GM18511 (cell line): Measurements from ENCODE around the gene FOXJ3.

ENCODE experiments used
- ATAC-seq: cut with Tn5 transposase; IDR thresholded peaks from one replicate; pipeline ENCODE4 v1.9.1; 2021; ENCODE audit warnings: mild to moderate bottlenecking, moderate library complexity; ENCODE audit not compliant: unreplicated experiment

FOXJ3 gene

DNA sequence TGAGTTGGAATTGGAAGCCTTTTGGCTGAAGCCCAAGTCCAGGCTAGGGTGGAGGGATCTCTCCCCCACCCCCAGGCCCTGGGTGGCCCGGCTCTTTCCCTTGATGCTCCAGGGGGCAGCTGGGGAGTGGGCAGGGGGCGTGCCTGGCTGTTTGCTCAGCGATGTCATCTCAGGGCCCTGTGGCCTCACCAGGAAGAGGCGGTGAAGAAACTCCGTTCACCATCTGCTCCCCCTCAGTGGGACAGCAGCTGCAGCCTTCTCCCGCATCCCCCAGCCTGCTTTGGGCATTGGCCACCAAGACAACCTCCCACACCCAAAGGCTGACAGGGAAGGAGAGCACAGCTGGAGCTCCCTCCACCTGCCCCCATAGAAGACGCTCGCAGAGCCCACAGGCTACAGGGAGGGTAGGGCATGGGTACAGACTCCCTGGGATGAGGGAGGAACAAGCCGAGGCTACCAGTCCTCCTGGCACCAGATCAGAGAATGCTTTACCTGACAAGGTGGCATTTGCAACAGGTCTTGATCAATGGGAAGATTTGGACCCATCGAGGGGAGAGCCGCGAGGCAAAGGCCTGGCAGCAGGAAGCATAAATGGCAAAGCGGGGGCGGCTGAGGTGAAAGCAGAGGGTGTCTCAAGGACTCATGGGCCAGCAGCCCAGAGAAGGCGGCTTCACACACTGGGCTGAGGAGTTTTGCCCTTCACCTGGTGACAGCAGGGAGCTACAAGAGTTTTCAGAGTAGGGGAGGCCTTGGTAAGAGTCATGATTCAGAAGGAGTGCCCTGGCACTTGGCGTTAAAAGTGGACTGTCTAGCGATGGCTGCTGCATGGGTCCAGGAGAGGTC, 164.0 kb downstream of the FOXJ3 start:
- no peak for ATAC-seq

DNA sequence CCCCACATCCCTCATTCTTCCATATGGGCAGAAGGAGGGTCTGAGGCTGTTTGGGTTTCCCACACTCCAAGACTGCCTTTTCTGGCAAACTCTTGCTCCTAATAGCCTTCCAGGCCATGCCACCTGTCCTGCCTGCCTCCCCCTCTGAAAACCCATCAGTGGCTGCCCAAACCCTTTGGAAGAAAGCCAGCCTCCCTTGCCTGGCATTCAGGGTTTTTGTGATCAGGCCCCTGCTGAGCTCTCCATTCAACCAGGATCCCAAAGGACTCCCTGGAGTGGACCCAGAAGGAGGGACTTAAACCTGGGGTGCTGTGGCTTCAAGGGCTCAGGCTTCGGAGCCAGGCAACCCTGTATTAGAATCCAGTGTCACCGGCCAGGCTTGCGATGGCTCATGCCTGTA, 166.3 kb downstream of the FOXJ3 start:
- ATAC-seq = no peak

DNA sequence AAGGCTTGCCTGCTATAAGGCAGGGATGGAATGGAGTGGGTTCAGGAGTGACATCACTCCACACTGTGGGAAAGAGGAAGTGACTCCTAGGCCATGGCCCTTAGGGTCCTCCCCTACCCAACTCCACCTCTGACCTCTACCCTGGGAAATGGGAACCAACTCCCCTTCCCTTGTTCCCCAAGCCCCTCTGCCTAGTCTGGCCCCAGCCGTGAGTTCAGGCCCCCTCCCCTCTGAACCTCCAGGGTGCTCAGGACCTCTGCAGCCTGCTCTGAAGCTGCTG, 166.7 kb downstream of the FOXJ3 start:
- ATAC-seq = no peak

DNA sequence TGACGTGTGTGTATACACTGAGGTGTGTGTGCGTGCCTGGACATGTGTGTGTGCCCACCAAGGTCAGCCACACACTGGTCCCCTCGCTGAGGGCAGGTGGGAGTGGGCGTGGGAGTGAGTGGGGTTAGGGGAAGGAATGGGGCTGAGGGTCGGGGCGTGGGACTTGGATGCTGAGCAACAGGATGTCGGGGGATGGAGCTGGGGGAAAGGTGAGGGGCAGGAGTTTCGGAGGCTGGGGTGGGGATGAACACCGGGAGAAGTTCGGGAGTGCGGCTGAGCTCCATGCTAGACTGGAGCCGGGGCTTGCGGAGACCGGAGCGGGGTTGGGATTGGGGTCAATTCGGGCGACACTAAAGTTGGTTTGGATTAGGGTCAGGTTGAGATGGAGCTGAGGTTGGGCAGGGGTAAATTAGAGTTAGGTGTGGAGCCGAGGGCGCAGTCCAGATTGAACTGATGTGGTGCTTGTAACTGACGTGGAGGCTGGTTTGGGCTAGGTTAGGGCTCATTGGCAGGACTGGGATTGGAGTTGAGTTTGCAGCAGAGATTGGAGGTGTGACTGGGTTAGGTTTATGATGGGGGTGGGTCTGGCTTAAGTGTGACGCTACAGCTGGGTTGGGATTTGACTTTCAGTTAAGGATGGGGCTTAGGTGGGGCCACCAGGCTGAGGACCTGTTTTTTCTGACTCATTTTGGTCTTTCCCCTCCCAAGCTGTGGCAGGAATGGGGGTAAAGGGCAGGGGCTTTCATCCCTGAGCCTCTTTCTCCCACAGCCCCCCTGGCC, 167.2 kb downstream of the FOXJ3 start:
- no peak for ATAC-seq

DNA sequence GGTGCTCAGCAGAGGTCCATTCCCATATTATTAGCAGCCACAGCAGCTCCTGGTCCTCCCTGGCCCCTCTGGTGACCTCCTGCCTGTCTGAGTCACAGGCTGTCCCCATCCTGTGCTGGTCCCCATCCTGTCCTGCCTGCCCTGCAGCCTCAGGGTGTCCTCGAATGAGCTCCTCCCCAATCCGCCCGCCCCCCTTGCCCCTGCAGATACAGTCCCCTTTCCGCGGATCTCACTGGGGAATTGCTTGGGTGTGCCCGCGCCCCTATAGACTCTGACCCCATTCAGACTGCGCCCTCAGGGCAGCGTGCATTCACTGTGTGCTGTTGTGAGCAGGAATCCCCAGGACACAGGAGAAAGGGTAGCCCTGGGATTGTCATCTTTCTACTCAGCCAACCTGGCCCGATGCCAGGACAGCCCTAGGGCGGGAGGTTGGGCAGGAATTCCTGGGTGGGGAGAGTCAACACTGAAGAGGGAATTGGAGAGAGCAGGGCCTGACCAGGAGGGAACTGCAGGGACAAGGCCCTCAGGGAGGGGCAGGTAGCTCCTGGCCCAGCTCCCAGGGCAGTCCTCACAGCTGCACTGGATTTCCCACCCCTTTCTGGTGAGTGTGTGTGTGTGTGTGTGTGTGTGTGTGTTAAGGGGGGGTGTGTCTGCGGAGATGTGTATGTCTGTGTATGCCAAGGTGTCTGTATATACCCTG, 169.4 kb downstream of the FOXJ3 start:
- no peak for ATAC-seq

DNA sequence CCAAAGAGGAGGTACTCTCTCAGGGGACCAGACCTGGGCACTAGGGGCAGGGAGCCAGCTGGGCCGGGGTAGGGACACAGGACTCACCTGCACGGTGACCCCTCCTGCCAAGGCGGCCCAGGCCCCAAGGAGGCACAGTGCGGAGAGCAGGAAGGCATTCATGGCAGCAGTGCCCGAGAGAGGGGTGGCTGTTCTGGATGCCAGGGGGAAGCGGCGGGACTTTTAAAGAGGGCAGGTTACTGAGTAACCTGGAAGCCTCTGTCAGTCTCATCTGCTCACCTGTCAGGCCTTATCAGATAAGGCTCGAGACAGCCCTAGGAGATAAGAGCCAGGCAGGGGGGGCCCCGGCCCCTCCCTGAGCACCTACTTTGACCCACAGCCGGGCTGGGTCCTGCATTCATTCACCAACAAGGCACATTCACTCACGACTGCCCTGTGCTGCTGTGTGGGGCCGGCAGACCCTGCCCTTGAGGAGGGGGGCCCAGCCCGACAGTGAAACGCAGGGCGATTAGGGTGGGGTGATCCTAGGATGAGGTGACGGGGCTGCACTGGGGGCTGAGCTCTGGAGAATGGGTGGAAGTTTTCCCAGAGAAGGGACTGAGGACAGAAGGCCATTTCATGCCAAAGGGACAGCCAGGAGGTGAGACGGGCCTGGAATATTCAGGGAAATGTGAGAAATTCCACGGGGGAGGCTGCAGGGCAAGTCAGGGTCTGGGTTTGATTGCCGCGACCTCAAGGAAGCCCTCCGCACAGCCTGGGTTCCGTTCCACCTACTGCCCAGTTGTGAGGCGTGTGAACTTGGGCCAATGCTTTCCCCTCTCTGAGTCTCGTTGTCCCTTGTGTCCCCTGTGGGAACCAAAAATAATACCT, 170.2 kb downstream of the FOXJ3 start, which contains the start of gene GUCA2A:
GUCA2A (minus strand) TSS at position 195 of the 870 bp plus-strand sequence; CDS start at position 162, 33 bp downstream.
- ATAC-seq = no peak

DNA sequence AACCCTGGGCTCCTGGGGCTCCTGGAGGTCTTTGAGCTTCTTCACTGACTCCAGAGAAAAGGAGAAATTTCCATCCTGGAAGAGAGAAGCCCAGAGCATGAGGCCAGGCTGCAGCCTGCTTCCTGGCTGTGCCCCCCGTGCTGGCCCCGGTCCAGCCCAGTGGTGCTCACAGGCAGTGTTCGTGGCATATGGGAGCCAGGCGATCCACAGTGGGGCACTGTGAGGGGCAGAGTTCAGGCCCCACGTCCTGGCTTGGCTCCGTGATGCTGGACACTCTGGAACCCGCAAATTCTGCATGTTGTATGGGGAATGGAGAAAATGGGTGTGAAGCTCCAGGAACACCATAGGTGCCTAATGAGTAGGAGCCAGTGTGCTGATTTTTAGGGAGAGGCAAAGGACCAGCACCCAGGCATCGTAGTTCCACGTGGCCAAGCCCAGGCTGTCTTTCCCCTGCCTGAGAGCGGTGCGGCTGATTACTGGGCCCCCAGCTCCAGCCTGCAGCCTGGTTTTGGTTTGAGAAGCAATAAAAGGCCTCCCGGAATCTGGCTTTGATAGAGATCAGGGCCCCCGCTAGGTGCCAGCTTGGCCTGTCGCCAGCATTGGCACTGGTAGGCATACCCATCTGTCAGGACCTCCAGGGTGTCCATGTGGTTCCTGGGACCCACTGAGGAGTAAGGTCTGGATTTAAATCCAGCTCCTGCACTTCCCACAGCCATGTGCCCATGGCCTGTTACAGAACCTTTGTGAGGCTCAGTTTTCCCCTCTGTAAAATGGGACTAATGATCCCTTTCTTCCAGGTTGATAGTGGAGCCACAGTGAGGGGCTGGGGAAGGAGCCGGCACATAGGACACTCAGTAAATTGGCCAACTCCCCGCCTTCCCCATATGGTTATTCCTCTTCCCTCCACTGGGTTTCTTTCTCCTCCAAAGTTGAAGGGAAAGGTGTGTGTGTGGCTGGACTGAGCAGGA, 171.2 kb downstream of the FOXJ3 start:
- no peak for ATAC-seq

DNA sequence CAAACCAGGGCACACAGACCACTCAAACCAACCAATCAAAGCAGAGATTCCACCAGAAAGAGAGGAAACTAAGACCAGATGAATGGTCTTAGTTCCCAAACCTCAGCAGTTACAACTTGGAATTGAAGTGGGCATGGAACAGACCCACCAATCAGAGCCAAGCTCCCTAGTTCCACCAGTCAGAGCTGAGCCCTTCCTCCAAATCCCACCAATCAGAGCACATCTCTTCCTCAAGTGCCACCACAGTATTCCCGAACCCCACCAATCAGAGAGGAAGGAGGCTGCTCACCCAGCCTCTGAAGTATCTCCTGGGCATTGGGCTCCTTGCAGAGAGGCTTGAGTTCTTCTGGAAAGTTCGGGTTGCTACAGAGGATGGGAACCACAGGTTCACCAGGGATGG, 171.9 kb downstream of the FOXJ3 start:
- ATAC-seq = no peak

DNA sequence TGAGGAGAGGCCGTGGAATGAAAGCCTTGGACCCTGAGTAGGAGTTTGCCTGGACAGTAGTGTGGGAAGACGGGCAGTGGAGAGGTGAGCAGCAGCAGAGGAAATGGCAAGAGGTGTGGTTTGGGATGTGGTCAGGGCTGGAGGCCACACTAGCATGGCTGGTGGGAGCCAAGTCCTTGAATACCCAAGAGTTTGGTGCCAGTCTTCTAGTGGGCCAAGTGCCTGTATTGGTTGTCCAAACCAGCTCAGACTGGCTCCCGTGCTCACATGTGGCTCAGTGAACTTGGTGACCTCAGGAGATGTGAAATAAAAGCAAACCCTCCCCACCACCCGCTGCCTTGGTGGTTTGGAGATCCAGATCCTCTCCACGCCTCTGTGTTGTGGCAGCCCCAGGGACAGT, 172.9 kb downstream of the FOXJ3 start:
- no peak for ATAC-seq

DNA sequence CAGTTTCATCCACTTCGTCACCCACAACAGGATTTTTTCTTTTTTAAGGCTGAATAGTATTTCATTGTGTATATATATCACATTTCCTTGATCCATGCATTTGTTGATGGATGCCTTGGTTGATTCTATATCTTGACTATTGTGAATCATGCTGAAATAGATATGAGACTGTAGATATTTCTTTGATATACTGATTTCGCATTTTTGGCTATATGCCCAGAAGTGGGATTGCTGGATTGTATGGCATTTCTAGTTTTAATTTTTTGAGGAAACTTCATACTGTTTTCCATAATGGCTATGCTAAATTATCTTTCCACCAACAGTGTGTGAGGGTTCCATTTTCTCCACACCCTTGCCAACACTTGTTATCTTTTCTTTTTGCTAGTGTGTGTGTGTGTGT, 176.8 kb downstream of the FOXJ3 start:
- no peak for ATAC-seq

DNA sequence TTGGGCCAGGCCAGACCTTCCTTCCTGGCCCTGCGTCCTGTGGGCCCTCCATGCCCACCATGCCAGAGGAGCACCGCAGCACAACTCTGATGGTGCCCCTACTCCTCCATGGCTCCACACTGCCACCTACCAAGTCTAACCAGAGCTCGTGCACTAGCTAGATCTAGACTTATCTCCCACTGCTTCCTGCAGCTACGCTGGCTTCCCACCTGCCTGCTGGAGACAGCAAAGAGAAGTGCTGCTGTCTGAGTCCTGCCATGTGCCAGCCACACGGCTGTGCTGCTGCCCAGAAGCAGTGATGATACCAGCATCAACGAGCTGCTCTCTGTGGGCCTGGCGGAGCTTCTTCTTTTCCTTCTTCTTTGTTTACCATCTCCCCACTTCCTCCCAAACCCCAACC, 177.4 kb downstream of the FOXJ3 start:
- no peak for ATAC-seq

DNA sequence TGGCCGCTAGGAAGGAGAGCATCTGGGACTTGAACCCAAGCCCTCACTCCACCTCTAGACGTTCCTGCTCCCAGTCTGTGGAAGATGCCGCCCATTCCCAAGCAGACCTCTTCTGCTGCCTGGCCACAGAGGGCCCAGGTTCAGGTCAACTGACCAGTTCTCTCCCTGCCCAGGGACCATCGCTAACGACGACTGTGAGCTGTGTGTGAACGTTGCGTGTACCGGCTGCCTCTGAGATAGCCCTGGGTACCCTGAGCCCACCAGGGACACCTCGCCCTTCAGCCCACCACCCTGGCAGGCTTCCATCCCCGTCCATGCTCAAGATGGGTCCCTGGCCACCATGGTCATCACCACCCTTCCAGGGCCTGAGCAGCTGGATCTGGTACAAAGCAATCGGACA, 179.7 kb downstream of the FOXJ3 start:
- no peak for ATAC-seq

DNA sequence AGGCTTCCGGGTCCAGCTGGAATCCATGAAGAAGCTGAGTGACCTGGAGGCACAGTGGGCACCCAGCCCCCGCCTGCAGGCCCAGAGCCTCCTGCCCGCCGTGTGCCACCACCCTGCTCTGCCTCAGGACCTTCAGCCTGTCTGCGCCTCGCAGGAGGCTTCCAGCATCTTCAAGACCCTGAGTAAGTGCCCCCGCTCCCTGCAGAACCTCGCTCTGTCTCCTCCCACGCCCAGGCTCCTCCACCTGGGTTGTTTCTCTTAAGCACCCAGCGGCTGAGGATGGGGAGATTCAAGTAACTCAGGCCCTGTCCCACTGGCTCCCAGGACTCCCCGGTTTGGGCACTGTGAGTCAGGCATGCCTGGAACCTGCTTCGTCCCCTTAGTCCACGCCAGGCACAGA, 180.3 kb downstream of the FOXJ3 start:
- ATAC-seq = no peak

DNA sequence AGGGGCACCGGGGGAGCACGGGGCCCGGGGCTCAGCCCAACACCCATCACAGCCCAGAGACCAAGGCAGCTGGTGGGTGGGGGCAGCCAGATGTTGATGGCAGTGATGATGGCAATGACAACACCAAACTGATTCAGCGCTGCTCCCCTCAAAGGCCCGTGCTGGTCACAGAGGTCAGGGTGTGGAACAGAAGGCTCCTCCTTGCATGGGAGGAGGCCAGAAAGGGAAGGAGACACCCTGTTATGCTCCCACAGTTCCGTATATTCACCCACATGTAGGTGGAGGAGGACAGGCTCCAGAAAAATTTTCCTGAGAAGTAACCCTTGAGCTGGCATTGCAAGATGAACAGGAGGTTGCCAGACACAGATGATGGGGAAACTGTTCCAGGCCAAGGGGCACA, 181.4 kb downstream of the FOXJ3 start:
- no peak for ATAC-seq

DNA sequence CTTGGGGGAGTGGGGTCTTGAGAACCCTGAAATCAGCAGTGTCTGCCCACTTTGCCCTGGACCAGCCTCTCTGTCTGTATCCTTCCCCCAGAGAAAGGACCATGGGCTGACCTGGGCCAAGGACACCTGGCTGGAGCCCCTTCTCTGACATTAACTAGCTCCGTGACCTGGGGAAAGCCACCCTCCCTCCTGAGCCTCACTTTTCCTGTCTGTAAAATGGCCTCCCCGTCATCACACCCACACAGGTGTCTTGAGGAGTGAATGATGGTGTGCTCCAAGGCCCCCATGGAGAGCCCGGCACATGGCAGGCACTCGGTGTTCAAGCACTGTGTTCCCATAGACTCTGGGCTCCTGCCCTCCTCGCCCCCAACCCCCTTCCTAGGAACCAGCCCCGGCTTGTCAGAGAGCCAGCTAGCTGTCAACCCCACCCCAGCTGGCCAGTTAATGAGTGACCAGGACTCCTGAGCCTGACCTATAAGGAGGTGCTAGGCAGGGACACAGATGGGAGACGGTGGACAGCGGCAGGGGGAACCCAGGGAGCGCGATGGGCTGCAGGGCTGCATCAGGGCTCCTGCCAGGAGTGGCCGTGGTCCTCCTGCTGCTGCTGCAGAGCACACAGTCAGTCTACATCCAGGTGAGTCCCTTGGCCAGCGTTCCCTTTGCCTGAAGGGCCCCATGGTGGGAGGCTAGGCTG, 182.0 kb downstream of the FOXJ3 start, which contains the start of gene GUCA2B:
GUCA2B (plus strand) TSS at position 504 of the 694 bp plus-strand sequence; CDS start at position 545, 41 bp downstream.
- ATAC-seq = no peak

DNA sequence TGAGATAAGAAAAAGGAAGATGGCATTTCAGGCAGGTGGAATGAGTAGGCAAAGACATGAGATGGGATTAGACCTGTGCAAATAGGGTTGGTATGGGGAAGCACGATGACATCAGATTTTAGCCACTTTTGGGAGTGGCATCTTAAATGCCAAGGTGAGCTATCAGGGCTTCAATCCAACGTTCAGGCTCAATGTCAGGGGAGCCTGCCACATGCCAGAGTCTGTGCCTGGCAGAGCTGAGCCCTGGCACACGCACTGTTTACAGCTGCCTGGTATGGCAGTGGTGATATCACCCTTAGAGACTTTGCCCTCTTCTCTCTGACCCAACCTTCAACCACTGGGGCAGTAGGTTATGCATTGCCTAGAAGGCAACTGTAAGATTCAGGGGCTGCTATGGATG, 182.9 kb downstream of the FOXJ3 start:
- ATAC-seq = no peak

DNA sequence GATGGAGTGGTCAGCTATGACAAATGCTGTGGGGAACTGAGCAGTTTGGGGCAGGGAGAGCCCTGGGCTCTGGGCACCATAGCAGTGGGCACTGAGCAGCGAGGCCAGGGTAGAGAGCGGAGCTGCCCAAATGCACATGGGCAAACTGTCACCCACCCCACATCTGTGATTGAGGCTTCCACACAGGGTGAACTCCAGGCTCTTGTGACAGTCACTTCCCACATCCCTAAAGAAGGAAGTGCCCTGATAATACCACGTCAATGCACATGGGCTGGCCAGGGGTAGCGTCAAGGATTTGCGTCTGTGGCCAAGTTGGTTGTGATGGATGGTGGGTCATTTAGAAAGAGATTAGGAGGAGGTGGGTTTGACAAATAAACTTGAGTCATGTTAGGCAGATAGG, 184.4 kb downstream of the FOXJ3 start:
- ATAC-seq = no peak

DNA sequence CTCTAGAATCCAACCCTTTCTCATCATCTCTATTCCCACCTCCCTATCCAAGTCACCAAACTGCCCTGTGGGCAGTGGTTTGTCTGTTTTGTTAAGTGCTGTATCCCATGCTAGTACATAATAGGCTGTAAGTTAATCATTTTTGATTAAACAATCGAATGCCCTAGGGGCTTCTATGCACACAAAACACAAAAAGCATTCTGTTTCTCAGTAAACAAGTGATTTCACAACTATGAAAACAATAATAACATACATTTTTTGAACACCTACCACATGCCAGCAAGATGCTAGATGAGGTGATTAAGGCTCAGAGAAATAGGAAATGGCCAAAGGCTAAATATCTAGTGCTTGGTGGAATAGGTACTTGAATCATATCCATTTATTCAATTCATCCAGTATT, 186.9 kb downstream of the FOXJ3 start:
- no peak for ATAC-seq
